Measurements from ENCODE around the gene ACAT2. TPM values are rescaled to one million over a fixed set of nuclear protein-coding genes. Genes with fewer than 3 reads are reported as not detected.
"Not testable (repeated sequence)": the region's sequence is repeated elsewhere in the genome, so short reads cannot be mapped to it uniquely, and the experiment has no call there.

Gene ACAT2
- total RNA-seq, 2 donors from 2014 or later: 10.2 to 22.6 TPM

GRCh38 chr6:159720708-159721107 is 41.1 kb upstream of the ACAT2 start:
- Histone ChIP-seq H3K4me3 (no peak overlapping the region), H3K27me3 (replicated peaks; ENCODE audit: insufficient read depth) (no peaks in the 10 kb centered on the region), H3K4me1 (replicated peaks) (peaks cover 8% of the 10 kb centered on the region), H3K36me3 (no peaks in the 10 kb centered on the region), H3K27ac (no peak overlapping the region), H3K9me3 (no peaks in the 10 kb centered on the region)
- peak; percentile 49 for DNase-seq (ENCODE audit: low spot score)
- WGBS: 72% methylated on average over 7 of the region's 7 CpGs
- peak; percentile 20 for TF ChIP-seq POLR2AphosphoS5 (IDR thresholded peaks at IDR 0.05)
- TF ChIP-seq, protein P1, sequence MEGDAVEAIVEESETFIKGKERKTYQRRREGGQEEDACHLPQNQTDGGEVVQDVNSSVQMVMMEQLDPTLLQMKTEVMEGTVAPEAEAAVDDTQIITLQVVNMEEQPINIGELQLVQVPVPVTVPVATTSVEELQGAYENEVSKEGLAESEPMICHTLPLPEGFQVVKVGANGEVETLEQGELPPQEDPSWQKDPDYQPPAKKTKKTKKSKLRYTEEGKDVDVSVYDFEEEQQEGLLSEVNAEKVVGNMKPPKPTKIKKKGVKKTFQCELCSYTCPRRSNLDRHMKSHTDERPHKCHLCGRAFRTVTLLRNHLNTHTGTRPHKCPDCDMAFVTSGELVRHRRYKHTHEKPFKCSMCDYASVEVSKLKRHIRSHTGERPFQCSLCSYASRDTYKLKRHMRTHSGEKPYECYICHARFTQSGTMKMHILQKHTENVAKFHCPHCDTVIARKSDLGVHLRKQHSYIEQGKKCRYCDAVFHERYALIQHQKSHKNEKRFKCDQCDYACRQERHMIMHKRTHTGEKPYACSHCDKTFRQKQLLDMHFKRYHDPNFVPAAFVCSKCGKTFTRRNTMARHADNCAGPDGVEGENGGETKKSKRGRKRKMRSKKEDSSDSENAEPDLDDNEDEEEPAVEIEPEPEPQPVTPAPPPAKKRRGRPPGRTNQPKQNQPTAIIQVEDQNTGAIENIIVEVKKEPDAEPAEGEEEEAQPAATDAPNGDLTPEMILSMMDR (IDR thresholded peaks at IDR 0.05): peak in 3 of 4 experiments; percentile 33 to 64 (median 44)
- TF ChIP-seq POLR2A (IDR thresholded peaks at IDR 0.05): no peak
- intact Hi-C loops (cut with DNase I): loop anchor here (10.0 kb wide), 1 partner anchor 714 kb away; no protein-coding TSS in a partner anchor

GRCh38 chr6:159721981-159722380 is 39.9 kb upstream of the ACAT2 start:
- H3K27ac ChIP-seq; H3K4me1 ChIP-seq (replicated peaks); H3K27me3 ChIP-seq (replicated peaks; ENCODE audit: insufficient read depth); DNase-seq (ENCODE audit: low spot score); H3K9me3 ChIP-seq; H3K4me3 ChIP-seq; H3K36me3 ChIP-seq: not testable (repeated sequence)
- intact Hi-C loops (cut with DNase I): loop anchor here (10.0 kb wide), 1 partner anchor 713 kb away; no protein-coding TSS in a partner anchor
- 95% methylated on average over 3 of the region's 3 CpGs for WGBS

GRCh38 chr6:159722655-159723054 is 39.2 kb upstream of the ACAT2 start:
- H3K27me3 ChIP-seq (replicated peaks; ENCODE audit: insufficient read depth): no peaks in the 10 kb centered on the region
- DNase-seq (ENCODE audit: low spot score): no peak
- H3K9me3 ChIP-seq: no peaks in the 10 kb centered on the region
- TF ChIP-seq POLR2AphosphoS5 (IDR thresholded peaks at IDR 0.05): no peak
- TF ChIP-seq POLR2A (IDR thresholded peaks at IDR 0.05): no peak
- TF ChIP-seq, protein P1 (IDR thresholded peaks at IDR 0.05): no peak
- no peak overlapping the region for H3K27ac ChIP-seq
- H3K4me1 ChIP-seq (replicated peaks): peaks cover 5% of the 10 kb centered on the region
- intact Hi-C loops (cut with DNase I): loop anchor here (10.0 kb wide), 1 partner anchor 712 kb away; no protein-coding TSS in a partner anchor
- H3K4me3 ChIP-seq: no peak overlapping the region
- H3K36me3 ChIP-seq: no peaks in the 10 kb centered on the region

- H3K4me3 ChIP-seq: no peak overlapping the region
- intact Hi-C loops (cut with DNase I): loop anchor here (10.0 kb wide), 1 partner anchor 712 kb away; no protein-coding TSS in a partner anchor
- H3K9me3 ChIP-seq: no peaks in the 10 kb centered on the region
- TF ChIP-seq POLR2AphosphoS5 (IDR thresholded peaks at IDR 0.05): no peak
- no peak for TF ChIP-seq POLR2A (IDR thresholded peaks at IDR 0.05)
- TF ChIP-seq, protein P1 (IDR thresholded peaks at IDR 0.05): no peak
- no peak overlapping the region for H3K27ac ChIP-seq
- H3K36me3 ChIP-seq: no peaks in the 10 kb centered on the region
- no peaks in the 10 kb centered on the region for H3K27me3 ChIP-seq (replicated peaks; ENCODE audit: insufficient read depth)
- 68% methylated on average over 2 of the region's 2 CpGs for WGBS
- H3K4me1 ChIP-seq (replicated peaks): peaks cover 5% of the 10 kb centered on the region
- DNase-seq (ENCODE audit: low spot score): no peak
These were observed 38.6 kb upstream of the ACAT2 start for GRCh38 chr6:159723259-159723658.

- Histone ChIP-seq H3K4me1 (replicated peaks) (peaks cover 5% of the 10 kb centered on the region), H3K27me3 (replicated peaks; ENCODE audit: insufficient read depth) (no peaks in the 10 kb centered on the region), H3K9me3 (no peaks in the 10 kb centered on the region), H3K4me3 (no peak overlapping the region), H3K36me3 (no peaks in the 10 kb centered on the region), H3K27ac (no peak overlapping the region)
- intact Hi-C loops (cut with DNase I): loop anchor here (10.0 kb wide), 1 partner anchor 710 kb away; no protein-coding TSS in a partner anchor
- 98% methylated on average over 4 of the region's 4 CpGs for WGBS
- DNase-seq (ENCODE audit: low spot score): no peak
- TF ChIP-seq, protein P1 (IDR thresholded peaks at IDR 0.05): no peak
- no peak for TF ChIP-seq POLR2AphosphoS5 (IDR thresholded peaks at IDR 0.05)
- TF ChIP-seq POLR2A (IDR thresholded peaks at IDR 0.05): no peak
These were observed 37.1 kb upstream of the ACAT2 start for GRCh38 chr6:159724778-159725177.

DNA sequence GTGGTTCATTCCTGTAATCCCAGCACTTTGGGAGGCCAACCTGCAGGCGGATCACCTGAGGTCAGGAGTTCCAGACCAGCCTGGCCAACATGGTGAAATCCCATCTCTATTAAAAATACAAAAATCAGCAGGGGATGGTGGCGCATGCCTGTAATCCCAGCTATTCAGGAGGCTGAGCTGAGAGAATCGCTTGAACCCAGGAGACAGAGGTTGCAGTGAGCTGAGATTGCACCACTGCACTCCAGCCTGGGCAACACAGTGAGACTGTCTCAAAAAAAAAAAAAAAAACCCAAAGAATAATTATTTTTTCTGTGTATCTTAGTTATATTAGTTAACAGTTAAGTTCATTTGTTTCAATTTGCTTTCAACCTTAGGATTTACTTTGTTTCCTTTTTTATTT is 36.6 kb upstream of the ACAT2 start:
- H3K27me3 ChIP-seq (replicated peaks; ENCODE audit: insufficient read depth); H3K4me1 ChIP-seq (replicated peaks); H3K27ac ChIP-seq; DNase-seq (ENCODE audit: low spot score); H3K4me3 ChIP-seq; H3K36me3 ChIP-seq; H3K9me3 ChIP-seq: not testable (repeated sequence)
- 96% methylated on average over 3 of the region's 3 CpGs for WGBS
- intact Hi-C loops (cut with DNase I): loop anchor here (10.0 kb wide), 1 partner anchor 710 kb away; no protein-coding TSS in a partner anchor
